Spleen (tissue), 7 donors: Measurements from ENCODE around the gene SUCLA2.

Experiments used
- CTCF ChIP-seq, 11 experiments: fragments of 200-600 bp in 7 of 11; fragments of 450-650 bp in 4 of 11; sonication (generic) in 4 of 11; IDR thresholded peaks in 8 of 11; conservative IDR thresholded peaks in 3 of 11; 1 replicate in 7 of 11; 2 replicates in 4 of 11; pipeline versions ENCODE4 v1.4.0 to v1.8.0; 2016 to 2021; ENCODE audit warnings: antibody characterized with exemption in 11 of 11, inconsistent platforms in 4 of 11, mild to moderate bottlenecking in 1 of 11
- POLR2A ChIP-seq, 3 donors: fragments of 450-650 bp; IDR thresholded peaks; one replicate each; pipeline ENCODE4 v1.5.1; 2017; ENCODE audit warnings: antibody characterized with exemption in 3 of 3, mild to moderate bottlenecking in 1 of 3
- POLR2AphosphoS5 ChIP-seq, 3 donors: sonication (generic); formaldehyde crosslinking; IDR thresholded peaks; one replicate each; pipeline ENCODE4 v1.5.1; 2017; ENCODE audit warnings: antibody characterized with exemption in 3 of 3
- donor health status: DM: no; HTN: no; CAD: no; lungs with moderate emphysema.
- donor health status: DM: no; HTN: no; CAD: no.
- donor health status: DM: no; HTN: no; CAD: no.

- TF ChIP-seq CTCF (IDR thresholded peaks at IDR 0.05 in 8 of 11, conservative IDR thresholded peaks at IDR 0.05 in 3 of 11), result no peak
- no peak for TF ChIP-seq POLR2AphosphoS5 (IDR thresholded peaks at IDR 0.05)
- TF ChIP-seq POLR2A (IDR thresholded peaks at IDR 0.05), result no peak
Measured at GRCh38 chr13:48010698-48011097, 9.6 kb upstream of the SUCLA2 start.
